K562 (cell line): ENCODE measurements around the gene PRKAR1B. TPM values are rescaled to one million over a fixed set of nuclear protein-coding genes. Genes with fewer than 3 reads are reported as not detected.
A peak's percentile ranks its signal among the peaks of the same experiment; 100 is the strongest.

Experiments
- ATAC-seq: fragments of 200-7000 bp; cut with Tn5 transposase; 3 replicates; pipeline ENCODE4 v1.9.1; 2020; ENCODE audit warnings: moderate library complexity
- BruUV-seq: library from RNA; stranded (reverse); fragments of 400-500 nt; replicated peaks from 2 replicates; lab custom pipeline; 2021; lab: Mats Ljungman, UMichigan
- CTCF ChIA-PET: fragments of 300-600 bp; formaldehyde crosslinking; extraction: SDS; loops from one replicate; lab custom pipeline; 2021; ENCODE audit warnings: low intra/inter-chr PET ratio; lab: Yijun Ruan, JAX
- POLR2A ChIA-PET: fragments of 300-600, 350-650 bp; sonication (Branson Sonifier 250); formaldehyde crosslinking; extraction: SDS; loops from one replicate; lab custom pipeline; 2021; ENCODE audit warnings: antibody characterized with exemption, inconsistent platforms; lab: Yijun Ruan, JAX
- DNase-seq, 4 experiments: peaks; one replicate each; pipeline versions ENCODE4 v3.0.0 to v3.0.0-alpha.2; 2011 to 2018; ENCODE audit warnings: low spot score in 3 of 4, mixed read lengths in 3 of 4; ENCODE audit errors: extremely low read depth in 1 of 4
- FAIRE-seq: peaks from 2 replicates; lab custom pipeline; 2011; peaks lifted over from hg19 to GRCh38; lab: Jason Lieb, UNC
- H2AFZ ChIP-seq: 2 replicates; pipeline ENCODE4 v1.6.0; 2011; ENCODE audit warnings: low read depth, low read length, control low read depth, inconsistent platforms
- H3K27ac ChIP-seq: fragments of 200-600 bp; 3 replicates; pipeline ENCODE4 v1.8.0; 2011; ENCODE audit warnings: low read depth, mild to moderate bottlenecking, control low read depth, inconsistent platforms, low read length, moderate library complexity, mixed read lengths; ENCODE audit errors: extremely low read depth
- H3K27me3 ChIP-seq, 2 experiments: fragments of 300-600 bp in 1 of 2; 2 replicates in 1 of 2; 3 replicates in 1 of 2; pipeline versions ENCODE4 v1.6.0 to v1.8.0; 2011; ENCODE audit warnings: inconsistent platforms in 2 of 2, low read length in 2 of 2, mild to moderate bottlenecking in 1 of 2, mixed read lengths in 1 of 2, moderate library complexity in 1 of 2; ENCODE audit not compliant: control insufficient read depth in 2 of 2, insufficient read depth in 2 of 2
- H3K36me3 ChIP-seq: fragments of 300-600 bp; 3 replicates; pipeline ENCODE4 v1.8.0; 2011; ENCODE audit warnings: mild to moderate bottlenecking, low read length, inconsistent platforms; ENCODE audit not compliant: control insufficient read depth, insufficient read depth
- H3K4me1 ChIP-seq, 2 experiments: fragments of 200-600 bp in 1 of 2; replicated peaks in 1 of 2; 2 replicates in 1 of 2; 3 replicates in 1 of 2; pipeline versions ENCODE4 v1.5.1 to v1.8.0; 2011; ENCODE audit warnings: inconsistent platforms in 2 of 2, low read length in 2 of 2, mild to moderate bottlenecking in 1 of 2, mixed read lengths in 1 of 2, moderate library complexity in 1 of 2; ENCODE audit not compliant: control insufficient read depth in 2 of 2, insufficient read depth in 2 of 2
- H3K4me2 ChIP-seq: 2 replicates; pipeline ENCODE4 v1.6.1; 2011; ENCODE audit warnings: low read length, control low read depth, inconsistent platforms, mixed read lengths; ENCODE audit not compliant: insufficient read depth
- H3K4me3 ChIP-seq: fragments of 200-600 bp; sonication (generic), shearing (Covaris generic); 2 replicates; pipeline ENCODE4 v1.5.1; 2016; ENCODE audit warnings: control low read depth, inconsistent platforms
- H3K79me2 ChIP-seq: fragments of 200-600 bp; 3 replicates; pipeline ENCODE4 v1.8.0; 2011; ENCODE audit warnings: low read length, inconsistent platforms; ENCODE audit not compliant: control insufficient read depth, insufficient read depth
- H3K9ac ChIP-seq, 2 experiments: 2 replicates each; pipeline versions ENCODE4 v1.6.0 to v1.6.1; 2011; ENCODE audit warnings: low read depth in 2 of 2, low read length in 2 of 2, control low read depth in 1 of 2, inconsistent platforms in 1 of 2, mild to moderate bottlenecking in 1 of 2, mixed read lengths in 1 of 2; ENCODE audit not compliant: insufficient read depth in 1 of 2
- H3K9me1 ChIP-seq: one replicate; pipeline ENCODE4 v1.6.0; 2011; ENCODE audit warnings: inconsistent platforms, mild to moderate bottlenecking, low read length, moderate library complexity; ENCODE audit not compliant: control insufficient read depth, insufficient read depth
- H3K9me3 ChIP-seq: replicated peaks from 2 replicates; pipeline ENCODE4 v1.5.1; 2011; ENCODE audit warnings: low read depth, low read length, inconsistent platforms; ENCODE audit not compliant: control insufficient read depth, insufficient read depth
- H4K20me1 ChIP-seq: replicated peaks from 2 replicates; pipeline ENCODE4 v1.6.1; 2011; ENCODE audit warnings: low read length, inconsistent platforms, mixed read lengths; ENCODE audit not compliant: control insufficient read depth, insufficient read depth
- ATF3 ChIP-seq, 2 experiments: fragments of 450-650 bp in 1 of 2; sonication (generic) in 1 of 2; formaldehyde crosslinking in 1 of 2; IDR thresholded peaks in 1 of 2; conservative IDR thresholded peaks in 1 of 2; 2 replicates each; pipeline versions ENCODE4 v1.6.1 to v1.8.1; 2016 to 2023; ENCODE audit warnings: mild to moderate bottlenecking in 2 of 2, moderate library complexity in 2 of 2, inconsistent platforms in 1 of 2, missing genetic modification reagents in 1 of 2
- CSDE1 ChIP-seq, 2 experiments: fragments of 450-650 bp; IDR thresholded peaks; 2 replicates each; pipeline ENCODE4 v1.6.1; 2016; ENCODE audit warnings: mild to moderate bottlenecking in 1 of 2
- FOSL1 ChIP-seq: fragments of 200-800 bp; sonication (Bioruptor generic); conservative IDR thresholded peaks from 2 replicates; pipeline ENCODE4 v1.6.1; 2016; ENCODE audit warnings: missing genetic modification characterization, missing compliant biosample characterization
- GTF3C2 ChIP-seq: IDR thresholded peaks from 3 replicates; pipeline ENCODE4 v1.6.1; 2011; ENCODE audit warnings: borderline replicate concordance, mild to moderate bottlenecking, moderate library complexity; ENCODE audit not compliant: insufficient read length; ENCODE audit errors: extremely low read depth
- HDAC1 ChIP-seq, 2 experiments: fragments of 450-650 bp; IDR thresholded peaks; 2 replicates each; pipeline ENCODE4 v1.6.1; 2016 to 2017; ENCODE audit warnings: inconsistent platforms in 1 of 2, mild to moderate bottlenecking in 1 of 2, moderate library complexity in 1 of 2
- JUND ChIP-seq, 2 experiments: IDR thresholded peaks; 2 replicates in 1 of 2; 3 replicates in 1 of 2; pipeline ENCODE4 v1.6.1; 2011; ENCODE audit warnings: borderline replicate concordance in 2 of 2, low read depth in 2 of 2, low read length in 2 of 2, improper control_type of control experiment in 1 of 2, missing biosample characterization in 1 of 2, missing genetic modification characterization in 1 of 2, missing genetic modification reagents in 1 of 2
- NFIC ChIP-seq: fragments of 450-650 bp; IDR thresholded peaks from 2 replicates; pipeline ENCODE4 v1.6.1; 2017; ENCODE audit warnings: mild to moderate bottlenecking, inconsistent platforms
- NONO ChIP-seq, 2 experiments: fragments of 200-400 bp in 1 of 2; fragments of 450-650 bp in 1 of 2; formaldehyde crosslinking in 1 of 2; IDR thresholded peaks; 2 replicates each; pipeline ENCODE4 v1.6.1; 2017; ENCODE audit warnings: low read depth in 2 of 2, mild to moderate bottlenecking in 2 of 2, moderate library complexity in 2 of 2, low read length in 1 of 2
- SPI1 ChIP-seq: IDR thresholded peaks from 2 replicates; pipeline ENCODE4 v1.6.1; 2011; ENCODE audit warnings: low read depth, low read length, control low read depth, borderline replicate concordance
- USF1 ChIP-seq: sonication (generic); formaldehyde crosslinking; IDR thresholded peaks from 2 replicates; pipeline ENCODE4 v1.9.0; 2022; ENCODE audit warnings: mild to moderate bottlenecking, missing genetic modification reagents
- XRCC4 ChIP-seq: IDR thresholded peaks from one replicate; pipeline ENCODE4 v1.6.1; 2011; ENCODE audit not compliant: insufficient read depth, insufficient read length; ENCODE audit errors: extremely low read depth
- ZNF23 ChIP-seq: fragments of 250-450 bp; sonication (Bioruptor Pico); IDR thresholded peaks from 2 replicates; pipeline ENCODE4 v1.4.0; 2020; ENCODE audit warnings: mild to moderate bottlenecking
- ZNF699 ChIP-seq: fragments of 250-450 bp; sonication (Bioruptor Pico); IDR thresholded peaks from 2 replicates; pipeline ENCODE4 v1.8.0; 2021; ENCODE audit warnings: mild to moderate bottlenecking, moderate library complexity; ENCODE audit not compliant: insufficient replicate concordance
- WGBS: fragments of 100-300 bp; shearing (Covaris generic); methylation state at CpG from one replicate; pipeline ENCODE4 v1.1.6; 2016; ENCODE audit warnings: low coverage, mixed read lengths; ENCODE audit not compliant: insufficient coverage; ENCODE audit errors: missing lambda C conversion rate; 5-methylcytosine and 5-hydroxymethylcytosine counted together
- in situ Hi-C: fragments of 300-500 bp; cut with MboI; formaldehyde crosslinking; loops from 4 replicates; pipeline ENCODE4 v1.15.0; 2018; ENCODE audit warnings: inconsistent platforms, mixed read lengths
- intact Hi-C: fragments of 100-400 bp; cut with micrococcal nuclease; formaldehyde crosslinking; loops from 2 replicates; pipeline ENCODE4 v1.14.2; 2022
- polyA plus RNA-seq, 8 experiments: library from polyadenylated mRNA; depleted of rRNA in 4 of 8; stranded (reverse) in 5 of 8; unstranded in 3 of 8; fragments of >200 nt; fragmentation: Nextera tagmentation in 2 of 8; fragmentation: Illumina TruSeq in 1 of 8; extraction: Ambion mirVana in 2 of 8; extraction: Trizol in 1 of 8; gene quantifications; 2 replicates each; pipeline versions ENCODE4 v1.2.1 to v1.2.3, GENCODE V29; 2011 to 2014; ENCODE audit warnings: inconsistent platforms in 1 of 8, missing spikeins in 1 of 8
- total RNA-seq, 7 experiments: library from RNA; depleted of rRNA in 6 of 7; stranded (reverse); fragments of >200 nt in 6 of 7; fragmentation: Illumina TruSeq in 2 of 7; extraction: Trizol in 2 of 7; gene quantifications; 2 replicates each; pipeline versions ENCODE4 v1.2.1 to v1.2.3, GENCODE V29; 2011 to 2021; ENCODE audit warnings: low replicate concordance in 1 of 7

PRKAR1B gene
- total and polyA plus RNA-seq, 9 of the 15 experiments (the other 6 are each of a cell fraction or from before 2014, with no cell fraction given) = 0.99 to 30.5 (median 12.7) TPM

- in situ Hi-C loops (no loop called here), intact Hi-C loops (loop anchor here (5.0 to 10.0 kb wide), 2 partner anchors 79 to 137 kb away; no protein-coding TSS in a partner anchor)
- 51% methylated on average over 22 of the region's 39 CpGs for WGBS
- no peaks in the 10 kb centered on the region for H3K9me3 ChIP-seq
- H4K20me1 ChIP-seq = no peaks in the 10 kb centered on the region
- no peaks in the 10 kb centered on the region for H3K27me3 ChIP-seq
- H2AFZ ChIP-seq = peak overlapping the region; percentile 88
- ChIA-PET CTCF (no interaction called here), POLR2A (interaction anchor here (0.6 to 0.7 kb wide), 2 partner anchors 21 to 26 kb away, joined by 3 read pairs; no protein-coding TSS in a partner anchor)
- H3K36me3 ChIP-seq = peaks cover 16% of the 10 kb centered on the region
- BruUV-seq = no TSS peak
- peaks cover 47 to 69% of the 10 kb centered on the region in 2 experiments for H3K4me1 ChIP-seq
- peak overlapping the region; percentile 53 for H3K4me2 ChIP-seq
- FAIRE-seq (no peak), ATAC-seq (no peak; the same call in 2 of the 3 replicates), DNase-seq (peak in 3 of 4 experiments; percentile 28 to 57 (median 45))
- H3K27ac ChIP-seq = peak overlapping the region; percentile 100
- H3K9ac ChIP-seq = peak overlapping the region; percentile 78 to 86
- H3K79me2 ChIP-seq = peaks cover 31% of the 10 kb centered on the region; the same call in 2 of the 3 replicates
- peaks cover 5% of the 10 kb centered on the region for H3K9me1 ChIP-seq
- peak overlapping the region; percentile 16; the same call in 1 of the 2 replicates for H3K4me3 ChIP-seq
- TF ChIP-seq ZNF23 (CRISPR knock-in tag) = no peak
- TF ChIP-seq HDAC1 (IDR thresholded peaks at IDR 0.05) = no peak
- TF ChIP-seq ZNF699 (CRISPR knock-in tag) = no peak
- TF ChIP-seq XRCC4 = no peak
- TF ChIP-seq NFIC = peak; percentile 90
- 0 out of 2 replicates have a peak, but pooled peaks have one; percentile 11 for TF ChIP-seq FOSL1 (tag)
- TF ChIP-seq ATF3 (IDR thresholded peaks at IDR 0.05) = peak; percentile 55
- no peak for TF ChIP-seq ATF3 (CRISPR knock-in tag; conservative IDR thresholded peaks at IDR 0.05)
- TF ChIP-seq SPI1 = no peak
- no peak for TF ChIP-seq CSDE1 (IDR thresholded peaks at IDR 0.05)
- TF ChIP-seq NONO (IDR thresholded peaks at IDR 0.05; ENCODE audit: low read depth in 2 of 2, low read length in 1 of 2) = no peak
- peak; percentile 37; the same call in 1 of the 2 replicates for TF ChIP-seq JUND (IDR thresholded peaks at IDR 0.05; ENCODE audit: borderline replicate concordance, low read depth, low read length)
- TF ChIP-seq JUND (tag; IDR thresholded peaks at IDR 0.05; ENCODE audit: borderline replicate concordance, low read depth, low read length) = no peak
- TF ChIP-seq USF1 (CRISPR knock-in tag) = peak; percentile 30; the same call in 1 of the 2 replicates
- no peak for TF ChIP-seq GTF3C2
Observed at GRCh38 chr7:601595-602340, 125.3 kb downstream of the PRKAR1B start.
